Measurements from ENCODE around the gene KLF16.

- TF ChIP-seq EZH2 (IDR thresholded peaks at IDR 0.05) (no peak), POLR2AphosphoS5 (IDR thresholded peaks at IDR 0.05; ENCODE audit: borderline replicate concordance, low read depth, low read length) (no peak), FOXP2 (optimal IDR thresholded peaks at IDR 0.05; ENCODE audit: control extremely low read depth, extremely low read length, insufficient read depth) (no peak)
Measured at GRCh38 chr19:1912760-1913505, 49.6 kb upstream of the KLF16 start.

Measured in SK-N-MC (cell line).